ENCODE measurements around the gene CD27. TPM values are rescaled to one million over a fixed set of nuclear protein-coding genes. Genes with fewer than 3 reads are reported as not detected.

The CD27 gene
- total RNA-seq, 6 experiments from 2014 or later = 0.33 to 1.2 (median 0.68) TPM; not detected in 1

DNA sequence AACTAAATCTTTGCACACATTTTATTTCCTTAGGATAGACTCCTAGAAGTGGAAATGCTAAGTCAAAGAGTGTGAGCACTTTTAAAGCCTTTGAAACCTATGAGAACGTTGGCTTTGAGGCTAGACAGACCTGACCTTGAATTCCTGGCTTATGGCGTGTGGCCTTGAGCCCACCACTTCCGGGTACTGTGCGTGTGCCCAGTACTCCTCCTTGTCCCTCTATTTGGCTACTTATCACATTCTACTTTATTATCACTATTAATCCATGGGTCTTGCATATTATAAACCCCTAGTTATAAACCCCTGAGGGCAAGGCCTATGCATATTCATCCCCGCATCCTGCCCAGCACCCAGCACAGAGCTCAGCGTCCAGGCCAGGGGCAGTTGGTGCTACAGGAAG is 26.0 kb upstream of the CD27 start:
- WGBS (ENCODE audit: insufficient coverage, low coverage, low lambda C conversion rate, missing lambda C conversion rate) = 70% methylated on average over 3 of the region's 6 CpGs
- no peak overlapping the region for H3K4me3 ChIP-seq
- ATAC-seq = no peak
- no peaks in the 10 kb centered on the region for H3K36me3 ChIP-seq
- intact Hi-C loops (cut with DNase I) = no loop called here
- no peaks in the 10 kb centered on the region for H3K9me3 ChIP-seq
- no peak for TF ChIP-seq POLR2A (IDR thresholded peaks at IDR 0.05)
- TF ChIP-seq, protein P1, sequence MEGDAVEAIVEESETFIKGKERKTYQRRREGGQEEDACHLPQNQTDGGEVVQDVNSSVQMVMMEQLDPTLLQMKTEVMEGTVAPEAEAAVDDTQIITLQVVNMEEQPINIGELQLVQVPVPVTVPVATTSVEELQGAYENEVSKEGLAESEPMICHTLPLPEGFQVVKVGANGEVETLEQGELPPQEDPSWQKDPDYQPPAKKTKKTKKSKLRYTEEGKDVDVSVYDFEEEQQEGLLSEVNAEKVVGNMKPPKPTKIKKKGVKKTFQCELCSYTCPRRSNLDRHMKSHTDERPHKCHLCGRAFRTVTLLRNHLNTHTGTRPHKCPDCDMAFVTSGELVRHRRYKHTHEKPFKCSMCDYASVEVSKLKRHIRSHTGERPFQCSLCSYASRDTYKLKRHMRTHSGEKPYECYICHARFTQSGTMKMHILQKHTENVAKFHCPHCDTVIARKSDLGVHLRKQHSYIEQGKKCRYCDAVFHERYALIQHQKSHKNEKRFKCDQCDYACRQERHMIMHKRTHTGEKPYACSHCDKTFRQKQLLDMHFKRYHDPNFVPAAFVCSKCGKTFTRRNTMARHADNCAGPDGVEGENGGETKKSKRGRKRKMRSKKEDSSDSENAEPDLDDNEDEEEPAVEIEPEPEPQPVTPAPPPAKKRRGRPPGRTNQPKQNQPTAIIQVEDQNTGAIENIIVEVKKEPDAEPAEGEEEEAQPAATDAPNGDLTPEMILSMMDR (IDR thresholded peaks at IDR 0.05) = no peak
- no peak for DNase-seq
- no peak overlapping the region for H3K27ac ChIP-seq
- no peaks in the 10 kb centered on the region for H3K27me3 ChIP-seq
- H3K4me1 ChIP-seq = no peaks in the 10 kb centered on the region

DNA sequence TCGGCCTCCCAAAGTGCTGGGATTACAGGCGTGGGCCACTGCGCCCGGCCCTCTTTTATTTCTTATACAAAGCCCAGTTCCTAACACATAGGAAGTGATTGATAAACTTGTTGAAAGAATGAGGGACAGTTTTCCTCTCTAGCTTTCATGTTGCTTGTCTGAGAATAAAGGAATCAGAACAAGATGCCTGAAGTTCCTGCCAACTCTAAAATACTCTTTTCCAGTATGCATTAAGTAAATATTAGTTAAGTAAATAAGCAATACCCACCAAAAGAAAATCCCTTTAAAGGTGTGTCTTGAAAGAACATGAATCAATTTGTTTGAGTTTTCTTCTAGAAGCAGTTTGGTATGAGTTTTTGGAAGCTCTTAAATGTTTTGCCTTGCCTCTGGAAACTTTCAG is 24.4 kb upstream of the CD27 start:
- Histone ChIP-seq H3K36me3 (no peaks in the 10 kb centered on the region), H3K27me3 (no peaks in the 10 kb centered on the region), H3K4me3 (no peak overlapping the region), H3K4me1 (no peaks in the 10 kb centered on the region), H3K9me3 (no peaks in the 10 kb centered on the region), H3K27ac (no peak overlapping the region)
- ATAC-seq (no peak), DNase-seq (no peak)
- TF ChIP-seq POLR2A (IDR thresholded peaks at IDR 0.05) = no peak
- TF ChIP-seq, protein P1 (IDR thresholded peaks at IDR 0.05) = no peak
- WGBS (ENCODE audit: insufficient coverage, low coverage, low lambda C conversion rate, missing lambda C conversion rate) = 51% methylated on average over 3 of the region's 4 CpGs
- intact Hi-C loops (cut with DNase I) = loop anchor here in 1 of 2 donors (5.0 to 10.0 kb wide), 2 partner anchors 42 to 124 kb away; no protein-coding TSS in a partner anchor

DNA sequence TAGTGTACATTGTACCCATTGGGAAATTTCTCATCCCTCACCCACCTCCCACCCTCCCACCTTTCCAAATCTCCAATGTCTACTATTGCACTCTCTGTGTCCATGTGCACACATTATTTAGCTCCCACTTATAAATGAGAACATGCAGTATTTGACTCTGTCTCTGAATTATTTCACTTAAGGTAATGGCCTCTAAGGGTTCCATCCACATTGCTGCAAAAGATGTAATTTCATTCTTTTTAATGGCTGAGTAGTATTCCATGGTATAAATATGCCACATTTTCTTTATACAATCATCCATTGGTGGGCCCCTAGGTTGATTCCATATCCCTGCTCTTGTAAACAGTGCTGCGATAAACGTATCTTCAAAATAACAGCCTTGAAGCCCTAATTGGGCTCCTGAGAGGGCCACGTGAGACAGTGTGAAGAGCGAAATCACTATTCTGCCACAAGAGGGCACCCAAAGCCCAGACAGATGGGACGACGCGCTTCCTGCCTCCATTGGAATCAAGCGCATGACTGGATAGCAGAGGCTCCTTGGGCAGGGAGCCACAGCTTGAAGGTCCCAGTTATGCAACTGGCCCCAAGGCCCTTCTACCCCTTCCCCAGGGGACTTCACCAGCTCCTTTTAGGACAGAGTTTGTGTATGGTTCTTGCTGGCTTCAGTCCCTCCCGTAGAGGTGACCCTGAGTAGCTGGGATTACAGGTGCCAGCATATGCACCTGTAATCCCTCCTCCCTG is 21.3 kb upstream of the CD27 start:
- Histone ChIP-seq H3K4me3 (no peak overlapping the region), H3K9me3 (no peaks in the 10 kb centered on the region), H3K27ac (no peak overlapping the region), H3K4me1 (no peaks in the 10 kb centered on the region), H3K27me3 (no peaks in the 10 kb centered on the region), H3K36me3 (no peaks in the 10 kb centered on the region)
- DNase-seq (peak; percentile 76 to 83 (median 82)), ATAC-seq (peak; percentile 99 to 100 (median 100))
- WGBS (ENCODE audit: insufficient coverage, low coverage, low lambda C conversion rate, missing lambda C conversion rate) = 0% methylated on average over 8 of the region's 9 CpGs
- TF ChIP-seq, protein P1 (IDR thresholded peaks at IDR 0.05) = peak; percentile 90 to 93 (median 92)
- TF ChIP-seq POLR2A (IDR thresholded peaks at IDR 0.05) = no peak
- intact Hi-C loops (cut with DNase I) = loop anchor here in 1 of 2 donors (5.0 to 10.0 kb wide), 2 partner anchors 39 to 121 kb away; no protein-coding TSS in a partner anchor

DNA sequence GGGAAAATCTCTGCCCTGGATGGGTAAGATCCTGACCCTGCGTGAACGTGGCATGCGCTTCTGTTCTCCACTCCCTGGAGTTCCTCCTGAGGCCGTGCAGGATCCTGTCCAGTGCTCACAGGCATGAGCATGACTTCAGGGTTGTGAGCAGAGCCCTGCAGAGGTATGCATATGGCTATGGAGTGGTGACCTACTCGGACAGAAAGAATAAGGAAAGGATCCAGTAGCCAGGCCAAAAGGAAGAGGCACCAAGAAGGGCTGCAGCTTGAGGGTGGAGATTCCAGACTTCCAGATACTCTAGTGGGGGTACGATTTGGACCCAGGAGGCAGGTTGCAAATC is 20.8 kb upstream of the CD27 start:
- intact Hi-C loops (cut with DNase I) = loop anchor here in 1 of 2 donors (5.0 to 10.0 kb wide), 2 partner anchors 38 to 121 kb away; no protein-coding TSS in a partner anchor
- peak in 1 of 4 donors; percentile 22 for ATAC-seq
- H3K36me3 ChIP-seq = no peaks in the 10 kb centered on the region

More for the DNA sequence above, 20.8 kb upstream of the CD27 start:
- Histone ChIP-seq H3K4me3 (no peak overlapping the region), H3K27me3 (no peaks in the 10 kb centered on the region), H3K9me3 (no peaks in the 10 kb centered on the region), H3K4me1 (no peaks in the 10 kb centered on the region), H3K27ac (no peak overlapping the region)
- DNase-seq = no peak
- TF ChIP-seq, protein P1 (IDR thresholded peaks at IDR 0.05) = no peak
- TF ChIP-seq POLR2A (IDR thresholded peaks at IDR 0.05) = no peak
- WGBS (ENCODE audit: insufficient coverage, low coverage, low lambda C conversion rate, missing lambda C conversion rate) = 58% methylated on average over 2 of the region's 6 CpGs

All from right lobe of liver (tissue), 6 donors.